ENCODE data around the gene CRY1.

DNA sequence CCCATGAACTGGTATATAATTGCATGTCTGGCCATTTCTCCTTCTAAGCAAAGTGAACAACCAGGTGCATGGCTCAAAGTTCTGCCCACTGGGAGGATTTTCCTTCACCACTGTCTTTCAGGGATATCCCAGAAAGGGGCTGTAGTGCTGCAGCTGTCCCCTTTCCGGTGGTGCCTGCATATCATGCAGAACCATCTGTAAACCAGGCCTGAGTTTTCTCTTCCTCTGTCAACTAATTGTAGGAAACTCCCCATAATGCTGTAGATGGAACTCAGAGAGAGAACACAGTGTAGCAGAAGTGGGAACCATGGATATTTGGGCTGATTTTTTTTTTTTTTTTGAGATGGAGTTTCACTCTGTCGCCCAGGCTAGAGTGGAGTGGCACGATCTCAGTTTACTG lies 45.6 kb upstream of the CRY1 start:
- TF ChIP-seq CHD2 (IDR thresholded peaks at IDR 0.05; ENCODE audit: low read length, partially characterized antibody) (no peak), POLR2AphosphoS2 (conservative IDR thresholded peaks at IDR 0.05; ENCODE audit: low read length) (no peak), RFX5 (IDR thresholded peaks at IDR 0.05) (no peak), FOSL2 (IDR thresholded peaks at IDR 0.05) (no peak), FOSL2 (CRISPR knock-in tag; IDR thresholded peaks at IDR 0.05) (no peak), POLR2A (IDR thresholded peaks at IDR 0.05; ENCODE audit: low read length) (no peak)
- TF ChIP-seq, protein P1, sequence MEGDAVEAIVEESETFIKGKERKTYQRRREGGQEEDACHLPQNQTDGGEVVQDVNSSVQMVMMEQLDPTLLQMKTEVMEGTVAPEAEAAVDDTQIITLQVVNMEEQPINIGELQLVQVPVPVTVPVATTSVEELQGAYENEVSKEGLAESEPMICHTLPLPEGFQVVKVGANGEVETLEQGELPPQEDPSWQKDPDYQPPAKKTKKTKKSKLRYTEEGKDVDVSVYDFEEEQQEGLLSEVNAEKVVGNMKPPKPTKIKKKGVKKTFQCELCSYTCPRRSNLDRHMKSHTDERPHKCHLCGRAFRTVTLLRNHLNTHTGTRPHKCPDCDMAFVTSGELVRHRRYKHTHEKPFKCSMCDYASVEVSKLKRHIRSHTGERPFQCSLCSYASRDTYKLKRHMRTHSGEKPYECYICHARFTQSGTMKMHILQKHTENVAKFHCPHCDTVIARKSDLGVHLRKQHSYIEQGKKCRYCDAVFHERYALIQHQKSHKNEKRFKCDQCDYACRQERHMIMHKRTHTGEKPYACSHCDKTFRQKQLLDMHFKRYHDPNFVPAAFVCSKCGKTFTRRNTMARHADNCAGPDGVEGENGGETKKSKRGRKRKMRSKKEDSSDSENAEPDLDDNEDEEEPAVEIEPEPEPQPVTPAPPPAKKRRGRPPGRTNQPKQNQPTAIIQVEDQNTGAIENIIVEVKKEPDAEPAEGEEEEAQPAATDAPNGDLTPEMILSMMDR (IDR thresholded peaks at IDR 0.05), result no peak
- TF ChIP-seq, protein P2, sequence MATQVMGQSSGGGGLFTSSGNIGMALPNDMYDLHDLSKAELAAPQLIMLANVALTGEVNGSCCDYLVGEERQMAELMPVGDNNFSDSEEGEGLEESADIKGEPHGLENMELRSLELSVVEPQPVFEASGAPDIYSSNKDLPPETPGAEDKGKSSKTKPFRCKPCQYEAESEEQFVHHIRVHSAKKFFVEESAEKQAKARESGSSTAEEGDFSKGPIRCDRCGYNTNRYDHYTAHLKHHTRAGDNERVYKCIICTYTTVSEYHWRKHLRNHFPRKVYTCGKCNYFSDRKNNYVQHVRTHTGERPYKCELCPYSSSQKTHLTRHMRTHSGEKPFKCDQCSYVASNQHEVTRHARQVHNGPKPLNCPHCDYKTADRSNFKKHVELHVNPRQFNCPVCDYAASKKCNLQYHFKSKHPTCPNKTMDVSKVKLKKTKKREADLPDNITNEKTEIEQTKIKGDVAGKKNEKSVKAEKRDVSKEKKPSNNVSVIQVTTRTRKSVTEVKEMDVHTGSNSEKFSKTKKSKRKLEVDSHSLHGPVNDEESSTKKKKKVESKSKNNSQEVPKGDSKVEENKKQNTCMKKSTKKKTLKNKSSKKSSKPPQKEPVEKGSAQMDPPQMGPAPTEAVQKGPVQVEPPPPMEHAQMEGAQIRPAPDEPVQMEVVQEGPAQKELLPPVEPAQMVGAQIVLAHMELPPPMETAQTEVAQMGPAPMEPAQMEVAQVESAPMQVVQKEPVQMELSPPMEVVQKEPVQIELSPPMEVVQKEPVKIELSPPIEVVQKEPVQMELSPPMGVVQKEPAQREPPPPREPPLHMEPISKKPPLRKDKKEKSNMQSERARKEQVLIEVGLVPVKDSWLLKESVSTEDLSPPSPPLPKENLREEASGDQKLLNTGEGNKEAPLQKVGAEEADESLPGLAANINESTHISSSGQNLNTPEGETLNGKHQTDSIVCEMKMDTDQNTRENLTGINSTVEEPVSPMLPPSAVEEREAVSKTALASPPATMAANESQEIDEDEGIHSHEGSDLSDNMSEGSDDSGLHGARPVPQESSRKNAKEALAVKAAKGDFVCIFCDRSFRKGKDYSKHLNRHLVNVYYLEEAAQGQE (IDR thresholded peaks at IDR 0.05), result no peak
- TF ChIP-seq, protein P3, sequence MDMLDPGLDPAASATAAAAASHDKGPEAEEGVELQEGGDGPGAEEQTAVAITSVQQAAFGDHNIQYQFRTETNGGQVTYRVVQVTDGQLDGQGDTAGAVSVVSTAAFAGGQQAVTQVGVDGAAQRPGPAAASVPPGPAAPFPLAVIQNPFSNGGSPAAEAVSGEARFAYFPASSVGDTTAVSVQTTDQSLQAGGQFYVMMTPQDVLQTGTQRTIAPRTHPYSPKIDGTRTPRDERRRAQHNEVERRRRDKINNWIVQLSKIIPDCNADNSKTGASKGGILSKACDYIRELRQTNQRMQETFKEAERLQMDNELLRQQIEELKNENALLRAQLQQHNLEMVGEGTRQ (IDR thresholded peaks at IDR 0.05), result no peak
